SH-SY5Y (cell line): ENCODE measurements around the gene ZMIZ1.

ENCODE experiments used
- GATA2 ChIP-seq: IDR thresholded peaks from 2 replicates; pipeline ENCODE4 v1.6.1; 2011; ENCODE audit warnings: mild to moderate bottlenecking, low read depth, low read length
- GATA3 ChIP-seq: IDR thresholded peaks from 2 replicates; pipeline ENCODE4 v1.6.1; 2011; ENCODE audit warnings: low read depth, mild to moderate bottlenecking, low read length, moderate library complexity

DNA sequence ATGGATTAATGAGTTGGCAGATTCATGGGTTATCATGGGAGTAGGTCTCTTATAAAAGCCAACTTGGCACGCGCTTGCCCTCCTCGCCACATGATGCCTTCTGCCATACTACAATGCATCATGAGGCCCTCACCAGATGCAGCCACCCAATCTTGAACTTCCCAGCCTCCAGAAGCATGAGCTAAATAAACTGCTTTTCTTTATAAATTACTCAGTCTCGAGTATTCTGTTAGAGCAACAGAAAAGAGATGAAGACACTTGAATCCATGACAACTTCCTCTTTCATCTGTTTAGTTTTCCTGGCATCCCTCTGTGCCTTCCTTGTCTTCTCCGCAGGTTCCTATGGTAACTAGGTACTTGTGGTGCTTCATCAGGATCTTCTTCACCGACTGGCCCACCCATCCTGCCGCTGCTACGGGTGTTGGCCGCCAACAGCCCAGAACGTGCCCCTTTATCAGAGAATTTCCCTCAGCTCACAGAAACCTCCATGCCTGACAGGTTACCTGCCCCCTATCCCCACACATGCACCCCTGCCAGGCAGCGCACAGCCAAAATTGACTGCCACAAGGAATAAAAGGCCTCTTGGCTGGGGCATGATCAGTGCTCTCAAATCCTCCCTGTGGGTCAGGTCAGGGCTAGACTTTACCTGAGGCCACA, 250.5 kb downstream of the ZMIZ1 start:
- TF ChIP-seq GATA2 (no peak), GATA3 (no peak)
